K562 (cell line): ENCODE results near the gene SLC34A1. TPM values are rescaled to one million over a fixed set of nuclear protein-coding genes. Genes with fewer than 3 reads are reported as not detected.

Experiments used
- ATF1 ChIP-seq, 2 experiments: fragments of 450-650 bp in 1 of 2; IDR thresholded peaks; 2 replicates each; pipeline ENCODE4 v1.6.1; 2016; ENCODE audit warnings: missing compliant biosample characterization in 1 of 2, missing genetic modification characterization in 1 of 2
- ATF4 ChIP-seq: fragments of 450-650 bp; formaldehyde crosslinking; IDR thresholded peaks from 2 replicates; pipeline ENCODE4 v1.4.0; 2022; ENCODE audit warnings: mild to moderate bottlenecking, moderate library complexity
- CBFA2T2 ChIP-seq: fragments of 450-650 bp; conservative IDR thresholded peaks from 2 replicates; pipeline ENCODE4 v1.6.1; 2017; ENCODE audit warnings: mild to moderate bottlenecking
- FOXK2 ChIP-seq, 2 experiments: fragments of 450-650 bp; IDR thresholded peaks in 1 of 2; conservative IDR thresholded peaks in 1 of 2; 2 replicates each; pipeline ENCODE4 v1.6.1; 2016; ENCODE audit warnings: low read depth in 2 of 2, mild to moderate bottlenecking in 1 of 2
- LCOR ChIP-seq: sonication (generic); formaldehyde crosslinking; IDR thresholded peaks from 2 replicates; pipeline ENCODE4 v1.8.0; 2022; ENCODE audit warnings: mild to moderate bottlenecking, missing genetic modification reagents
- NCOA4 ChIP-seq: fragments of 450-650 bp; IDR thresholded peaks from 2 replicates; pipeline ENCODE4 v1.6.1; 2018; ENCODE audit warnings: mild to moderate bottlenecking; ENCODE audit not compliant: partially characterized antibody
- NFRKB ChIP-seq: fragments of 450-650 bp; IDR thresholded peaks from 2 replicates; pipeline ENCODE4 v1.6.1; 2016; ENCODE audit warnings: low read depth
- NRF1 ChIP-seq, 2 experiments: fragments of 450-650 bp; IDR thresholded peaks in 1 of 2; conservative IDR thresholded peaks in 1 of 2; 2 replicates each; pipeline ENCODE4 v1.6.1; 2014; ENCODE audit warnings: mild to moderate bottlenecking in 2 of 2
- PHF20 ChIP-seq: fragments of 450-650 bp; IDR thresholded peaks from 2 replicates; pipeline ENCODE4 v1.6.1; 2018; ENCODE audit not compliant: partially characterized antibody
- POLR2A ChIP-seq: fragments of 450-650 bp; conservative IDR thresholded peaks from 2 replicates; pipeline ENCODE4 v1.6.1; 2016
- SMAD4 ChIP-seq: fragments of 250-450 bp; sonication (Bioruptor Pico); conservative IDR thresholded peaks from 2 replicates; pipeline ENCODE4 v1.8.0; 2021; ENCODE audit warnings: inconsistent platforms, mild to moderate bottlenecking, moderate library complexity
- TEAD1 ChIP-seq, 2 experiments: fragments of 450-650 bp in 1 of 2; sonication (generic) in 1 of 2; formaldehyde crosslinking; IDR thresholded peaks; 2 replicates each; pipeline versions ENCODE4 v1.4.0 to v1.8.0; 2020 to 2022; ENCODE audit warnings: mild to moderate bottlenecking in 2 of 2, missing genetic modification reagents in 1 of 2
- ZBTB26 ChIP-seq: fragments of 450-650 bp; formaldehyde crosslinking; IDR thresholded peaks from 2 replicates; pipeline ENCODE4 v1.4.0; 2022; ENCODE audit warnings: missing genetic modification characterization
- ZNF134 ChIP-seq: fragments of 250-450 bp; sonication (Bioruptor Pico); conservative IDR thresholded peaks from 2 replicates; pipeline ENCODE4 v1.4.0; 2020
- ZNF583 ChIP-seq: fragments of 250-450 bp; sonication (Bioruptor Pico); IDR thresholded peaks from 2 replicates; pipeline ENCODE4 v1.4.0; 2020
- polyA plus RNA-seq, 8 experiments: library from polyadenylated mRNA; depleted of rRNA in 4 of 8; stranded (reverse) in 5 of 8; unstranded in 3 of 8; fragments of >200 nt; fragmentation: Nextera tagmentation in 2 of 8; fragmentation: Illumina TruSeq in 1 of 8; extraction: Ambion mirVana in 2 of 8; extraction: Trizol in 1 of 8; gene quantifications; 2 replicates each; pipeline versions ENCODE4 v1.2.1 to v1.2.3, GENCODE V29; 2011 to 2014; ENCODE audit warnings: inconsistent platforms in 1 of 8, missing spikeins in 1 of 8
- total RNA-seq, 7 experiments: library from RNA; depleted of rRNA in 6 of 7; stranded (reverse); fragments of >200 nt in 6 of 7; fragmentation: Illumina TruSeq in 2 of 7; extraction: Trizol in 2 of 7; gene quantifications; 2 replicates each; pipeline versions ENCODE4 v1.2.1 to v1.2.3, GENCODE V29; 2011 to 2021; ENCODE audit warnings: low replicate concordance in 1 of 7
- TF ChIP-seq, protein P1 (sequence below), 3 experiments: fragments of 200-800 bp in 1 of 3; sonication (Bioruptor generic) in 1 of 3; sonication (generic) in 1 of 3; formaldehyde crosslinking in 1 of 3; IDR thresholded peaks; 2 replicates each; pipeline versions ENCODE4 v1.6.1 to v1.8.0; 2016 to 2022; ENCODE audit warnings: mild to moderate bottlenecking in 2 of 3, missing compliant biosample characterization in 2 of 3, missing genetic modification characterization in 2 of 3, missing genetic modification reagents in 1 of 3
- TF ChIP-seq, protein P2 (sequence below), 2 experiments: fragments of 450-650 bp in 1 of 2; sonication (generic) in 1 of 2; formaldehyde crosslinking in 1 of 2; IDR thresholded peaks in 1 of 2; conservative IDR thresholded peaks in 1 of 2; 2 replicates each; pipeline versions ENCODE4 v1.6.1 to v1.8.1; 2016 to 2023; ENCODE audit warnings: mild to moderate bottlenecking in 2 of 2, moderate library complexity in 2 of 2, inconsistent platforms in 1 of 2, missing genetic modification reagents in 1 of 2
- TF ChIP-seq, protein P3 (sequence below), 2 experiments: fragments of 450-650 bp; conservative IDR thresholded peaks; 2 replicates each; pipeline ENCODE4 v1.6.1; 2017; ENCODE audit warnings: mild to moderate bottlenecking in 2 of 2, moderate library complexity in 2 of 2

Gene SLC34A1
- total and polyA plus RNA-seq, 9 of the 15 experiments (the other 6 are each of a cell fraction or from before 2014, with no cell fraction given), result not detected

DNA sequence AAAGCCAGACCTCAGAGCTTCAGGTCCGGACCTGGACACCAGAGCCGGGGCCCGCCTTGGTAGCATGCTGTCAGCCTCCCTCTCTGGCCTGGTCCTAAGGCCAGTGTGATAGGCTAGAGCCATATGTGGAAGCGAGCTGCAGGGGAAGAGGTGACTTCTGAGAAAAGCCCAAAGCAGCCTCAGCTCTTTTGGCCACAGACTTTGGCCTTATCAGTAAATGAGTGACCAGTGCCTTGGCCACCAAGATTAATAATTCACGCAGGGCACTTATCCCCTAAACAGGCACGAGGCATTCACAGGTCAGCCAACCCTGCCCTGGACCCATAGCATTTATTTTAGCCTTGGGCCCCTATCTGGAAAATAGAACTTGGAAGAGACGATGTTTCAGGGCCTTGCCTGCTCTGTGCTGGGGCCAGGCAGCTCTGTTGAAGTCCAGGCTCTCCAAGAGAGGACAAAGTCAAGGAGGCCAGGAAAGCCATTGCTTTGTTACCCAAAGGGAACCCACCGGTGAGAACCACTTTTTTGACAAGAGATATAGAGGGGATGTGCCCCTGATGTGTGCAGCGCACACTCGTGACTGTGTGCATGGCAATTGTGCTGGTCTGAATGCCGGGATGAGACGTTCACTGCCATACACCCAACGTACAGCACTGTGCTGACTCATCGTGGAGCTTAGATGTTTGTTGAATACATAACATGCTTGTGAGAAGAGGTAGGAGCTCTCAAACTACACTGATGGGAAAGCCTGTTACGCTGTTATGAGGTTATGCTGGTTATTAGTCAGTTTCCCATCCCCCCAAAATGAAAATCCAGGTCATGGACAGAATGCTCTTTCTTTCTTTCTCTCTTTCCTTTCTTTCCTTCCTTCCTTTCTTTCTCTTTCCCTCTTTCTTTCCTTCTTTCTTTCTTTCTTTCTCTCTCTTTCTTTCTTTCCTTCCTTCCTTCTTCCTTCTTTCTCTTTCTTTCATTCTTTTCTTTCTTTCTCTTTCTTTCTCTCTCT lies 5.0 kb upstream of the SLC34A1 start (continued):
- TF ChIP-seq ZBTB26 (CRISPR knock-in tag), result peak; percentile 32; the same call in 1 of the 2 replicates
- TF ChIP-seq ATF4 (CRISPR knock-in tag), result 0 out of 2 replicates have a peak, but pooled peaks have one; percentile 26
- TF ChIP-seq, protein P1, sequence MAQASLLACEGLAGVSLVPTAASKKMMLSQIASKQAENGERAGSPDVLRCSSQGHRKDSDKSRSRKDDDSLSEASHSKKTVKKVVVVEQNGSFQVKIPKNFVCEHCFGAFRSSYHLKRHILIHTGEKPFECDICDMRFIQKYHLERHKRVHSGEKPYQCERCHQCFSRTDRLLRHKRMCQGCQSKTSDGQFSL (CRISPR knock-in tag; IDR thresholded peaks at IDR 0.05), result no peak
- TF ChIP-seq, protein P1 (tag; IDR thresholded peaks at IDR 0.05), result peak in 1 of 2 experiments; percentile 87; a peak in 2 of 4 replicates
- peak; percentile 92 for TF ChIP-seq SMAD4 (CRISPR knock-in tag)
- TF ChIP-seq ZNF583 (CRISPR knock-in tag), result peak; percentile 86
- peak in 1 of 2 experiments; percentile 27; a peak in 1 of 4 replicates for TF ChIP-seq NRF1 (conservative IDR thresholded peaks at IDR 0.05 in 1 of 2, IDR thresholded peaks at IDR 0.05 in 1 of 2)
- 0 out of 4 replicates have a peak, but pooled peaks of 1 of the 2 experiments have one; percentile 38 for TF ChIP-seq TEAD1 (CRISPR knock-in tag; IDR thresholded peaks at IDR 0.05)
- peak; percentile 29; the same call in 1 of the 2 replicates for TF ChIP-seq CBFA2T2
- no peak for TF ChIP-seq ATF1 (CRISPR knock-in tag; IDR thresholded peaks at IDR 0.05)
- peak; percentile 70 for TF ChIP-seq ATF1 (tag; IDR thresholded peaks at IDR 0.05)
- TF ChIP-seq LCOR, result peak; percentile 28; the same call in 1 of the 2 replicates
- peak; percentile 61 to 64 for TF ChIP-seq FOXK2 (conservative IDR thresholded peaks at IDR 0.05 in 1 of 2, IDR thresholded peaks at IDR 0.05 in 1 of 2; ENCODE audit: low read depth in 2 of 2)
- peak; percentile 89 for TF ChIP-seq NCOA4
- TF ChIP-seq, protein P2, sequence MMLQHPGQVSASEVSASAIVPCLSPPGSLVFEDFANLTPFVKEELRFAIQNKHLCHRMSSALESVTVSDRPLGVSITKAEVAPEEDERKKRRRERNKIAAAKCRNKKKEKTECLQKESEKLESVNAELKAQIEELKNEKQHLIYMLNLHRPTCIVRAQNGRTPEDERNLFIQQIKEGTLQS (IDR thresholded peaks at IDR 0.05), result peak; percentile 90
- TF ChIP-seq, protein P2 (CRISPR knock-in tag; conservative IDR thresholded peaks at IDR 0.05), result no peak
- TF ChIP-seq NFRKB, result peak; percentile 87
- TF ChIP-seq PHF20, result no peak
- TF ChIP-seq, protein P3, sequence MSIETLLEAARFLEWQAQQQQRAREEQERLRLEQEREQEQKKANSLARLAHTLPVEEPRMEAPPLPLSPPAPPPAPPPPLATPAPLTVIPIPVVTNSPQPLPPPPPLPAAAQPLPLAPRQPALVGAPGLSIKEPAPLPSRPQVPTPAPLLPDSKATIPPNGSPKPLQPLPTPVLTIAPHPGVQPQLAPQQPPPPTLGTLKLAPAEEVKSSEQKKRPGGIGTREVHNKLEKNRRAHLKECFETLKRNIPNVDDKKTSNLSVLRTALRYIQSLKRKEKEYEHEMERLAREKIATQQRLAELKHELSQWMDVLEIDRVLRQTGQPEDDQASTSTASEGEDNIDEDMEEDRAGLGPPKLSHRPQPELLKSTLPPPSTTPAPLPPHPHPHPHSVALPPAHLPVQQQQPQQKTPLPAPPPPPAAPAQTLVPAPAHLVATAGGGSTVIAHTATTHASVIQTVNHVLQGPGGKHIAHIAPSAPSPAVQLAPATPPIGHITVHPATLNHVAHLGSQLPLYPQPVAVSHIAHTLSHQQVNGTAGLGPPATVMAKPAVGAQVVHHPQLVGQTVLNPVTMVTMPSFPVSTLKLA (conservative IDR thresholded peaks at IDR 0.05), result peak in 1 of 2 experiments; percentile 54
- peak; percentile 67 for TF ChIP-seq ZNF134 (CRISPR knock-in tag)
- peak; percentile 71 for TF ChIP-seq POLR2A
